Limb (tissue), 2 donors: ENCODE results near the gene SOHLH2.

Source experiments
- DNase-seq, 2 donors: peaks; one replicate each; pipeline ENCODE4 v3.0.0-alpha.2; 2016; ENCODE audit errors: extremely low spot score in 2 of 2

Gene SOHLH2

GRCh38 chr13:36214163-36214921 lies at the start of gene SOHLH2:
SOHLH2 (minus strand) TSS chr13:36214556; CDS start chr13:36214526, 30 bp downstream.
- DNase-seq, result no peak

DNA sequence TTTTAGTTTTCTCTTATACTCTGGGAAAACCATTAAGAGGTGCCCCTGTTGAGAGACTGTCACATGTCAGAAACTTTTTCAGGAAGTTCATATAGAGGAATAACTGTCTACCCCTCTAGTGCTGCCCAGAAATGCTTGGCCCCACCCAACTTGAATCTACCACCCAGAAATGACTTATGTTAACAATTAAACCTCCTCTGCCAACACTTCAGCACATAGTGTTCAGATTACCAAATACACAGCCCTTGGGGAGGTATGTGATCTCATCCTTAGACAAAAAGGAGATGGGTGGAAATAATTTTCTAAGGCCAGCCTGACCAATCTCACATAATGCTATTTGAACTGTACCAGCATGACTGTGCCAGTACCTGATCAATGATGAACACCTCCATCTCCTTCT lies 47.6 kb upstream of the SOHLH2 start:
- no peak for DNase-seq

DNA sequence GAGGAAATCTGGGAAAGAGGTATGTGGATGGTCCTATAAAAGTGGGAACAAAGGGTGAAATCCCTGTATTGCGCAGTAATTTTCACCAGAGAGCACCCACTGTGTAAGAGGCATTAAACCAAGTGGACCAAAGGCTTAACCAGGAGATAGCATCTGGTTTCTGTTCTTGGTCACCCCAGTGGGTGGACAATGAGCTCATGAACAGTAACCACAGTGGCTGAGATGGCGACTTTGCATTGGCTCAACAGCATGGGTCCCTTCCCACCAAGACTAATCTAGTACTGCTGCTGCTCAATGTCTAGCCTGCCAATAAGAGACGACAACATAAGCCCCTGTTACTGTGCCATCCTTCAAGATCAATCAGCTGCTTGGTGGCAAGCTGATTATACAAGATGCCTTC lies 46.7 kb upstream of the SOHLH2 start:
- no peak for DNase-seq

DNA sequence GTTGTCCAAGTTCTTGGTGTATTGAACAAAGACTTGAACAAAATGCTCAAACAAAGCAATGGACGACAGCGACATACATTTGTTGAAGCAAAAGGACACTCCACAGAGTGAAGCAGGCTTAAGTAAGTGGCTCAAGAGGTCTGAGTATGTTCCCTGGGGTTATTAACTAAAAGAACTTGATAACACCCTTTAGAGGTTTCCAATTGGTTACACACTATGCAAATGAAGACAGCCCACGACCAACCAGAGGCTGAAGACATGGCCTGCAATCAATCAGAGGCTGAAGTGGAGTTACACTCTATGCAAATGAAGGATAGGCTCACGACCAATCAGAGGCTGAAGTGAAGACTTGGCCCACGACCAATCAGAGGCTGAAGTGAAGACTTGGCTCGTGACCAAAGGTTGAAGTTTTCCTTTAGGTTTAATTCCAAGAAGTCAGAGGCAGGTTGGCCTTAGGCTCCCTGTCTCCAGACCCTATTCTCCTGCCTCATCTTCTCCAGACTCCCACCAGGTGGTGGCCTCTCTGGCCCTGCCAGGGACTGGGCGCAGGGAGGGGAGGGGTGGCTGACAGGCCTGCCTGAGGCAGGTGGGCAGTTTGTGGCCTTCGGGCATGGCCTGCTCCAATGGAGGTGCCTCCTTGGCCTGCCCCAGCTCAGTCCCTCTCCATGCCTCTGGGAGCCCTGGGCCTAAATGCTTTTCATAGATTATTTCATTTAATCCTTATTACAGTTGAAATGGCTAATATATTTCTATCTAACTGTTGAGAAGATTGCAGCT lies 45.2 kb upstream of the SOHLH2 start:
- DNase-seq, result no peak

- DNase-seq, result no peak
Measured at GRCh38 chr13:36258831-36259230, 44.5 kb upstream of the SOHLH2 start.

- no peak for DNase-seq
Measured at GRCh38 chr13:36251526-36251925, 37.2 kb upstream of the SOHLH2 start.

DNA sequence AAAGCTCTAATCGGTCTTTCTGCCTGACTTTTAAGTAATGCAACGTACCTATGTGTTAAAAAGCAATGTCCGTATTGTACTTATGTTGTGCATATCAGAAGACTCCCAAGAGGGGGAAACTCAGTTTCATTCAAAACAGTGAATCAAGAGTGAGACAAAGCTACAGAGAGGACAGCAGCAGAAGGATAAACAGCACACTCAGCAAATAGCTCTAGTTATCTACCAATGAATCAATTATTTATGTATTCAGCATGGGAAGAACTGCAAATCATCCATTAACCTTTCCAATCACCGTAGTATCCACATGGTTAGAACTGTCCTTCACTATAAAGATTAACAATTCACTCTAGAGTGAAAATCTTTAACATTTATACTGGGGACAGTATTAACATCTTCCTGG lies 36.7 kb upstream of the SOHLH2 start:
- no peak for DNase-seq

GRCh38 chr13:36248700-36249099 lies 34.3 kb upstream of the SOHLH2 start:
- DNase-seq, result no peak

DNA sequence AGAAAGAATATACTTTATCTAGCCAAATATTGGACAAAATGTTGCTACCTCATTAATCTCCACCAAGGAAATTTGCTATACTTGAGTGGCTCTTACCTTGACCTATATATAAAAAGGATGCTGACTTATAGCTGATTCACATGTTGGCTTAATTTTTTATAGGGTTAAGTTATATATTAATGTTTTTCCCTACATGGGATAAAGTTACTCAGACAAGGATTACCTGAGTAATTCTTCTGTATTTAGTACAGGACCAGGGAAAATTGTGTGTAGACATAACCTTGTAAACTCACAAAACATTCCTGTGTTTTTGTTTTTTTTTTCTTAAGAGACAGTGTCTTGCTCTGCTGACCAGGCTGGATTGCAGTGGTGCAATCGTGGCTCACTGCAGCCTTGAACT lies 30.6 kb upstream of the SOHLH2 start:
- no peak for DNase-seq

DNA sequence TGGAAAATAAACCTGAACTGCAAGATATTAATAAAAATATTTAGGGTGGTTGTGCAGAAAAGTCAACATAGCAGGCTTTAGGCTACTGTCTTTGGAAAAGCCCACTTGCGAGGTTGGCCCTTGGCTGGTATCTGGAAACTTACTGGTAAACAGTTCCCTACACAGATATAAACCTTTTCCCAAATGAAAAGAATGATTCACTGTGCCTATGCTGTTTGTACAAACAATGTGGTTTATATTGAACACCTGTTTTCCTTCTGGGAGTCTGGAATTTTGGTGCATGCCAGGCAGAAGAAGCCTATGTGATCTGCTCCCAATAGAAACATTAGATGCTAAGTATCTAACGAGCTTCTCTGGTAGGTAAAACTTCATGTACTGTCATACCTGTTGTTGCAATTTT lies 29.7 kb upstream of the SOHLH2 start:
- no peak for DNase-seq

GRCh38 chr13:36242761-36243160 lies 28.4 kb upstream of the SOHLH2 start:
- no peak for DNase-seq

- DNase-seq, result no peak
Measured at GRCh38 chr13:36231236-36231635, 16.9 kb upstream of the SOHLH2 start.

DNA sequence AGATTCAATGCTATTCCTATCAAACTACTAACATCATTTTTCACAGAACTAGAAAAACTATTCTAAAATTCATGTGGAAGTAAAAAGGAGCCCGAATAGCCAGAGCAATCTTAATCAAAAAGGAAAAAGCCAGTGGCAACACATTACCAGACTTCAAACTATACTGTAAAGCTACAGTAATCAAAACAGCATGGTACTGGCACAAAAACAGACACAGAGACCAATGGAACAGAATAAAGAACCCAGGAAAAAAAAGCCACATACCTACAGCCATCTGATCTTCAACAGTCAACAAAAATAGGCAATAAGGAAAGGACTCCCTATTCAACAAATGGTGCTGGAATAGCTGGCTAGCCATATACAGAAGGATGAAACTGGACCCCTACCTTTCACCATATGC lies 10.4 kb upstream of the SOHLH2 start:
- DNase-seq, result no peak

- no peak for DNase-seq
Measured at GRCh38 chr13:36219883-36220282, 5.5 kb upstream of the SOHLH2 start.

GRCh38 chr13:36217456-36217855 lies 3.1 kb upstream of the SOHLH2 start:
- no peak for DNase-seq

DNA sequence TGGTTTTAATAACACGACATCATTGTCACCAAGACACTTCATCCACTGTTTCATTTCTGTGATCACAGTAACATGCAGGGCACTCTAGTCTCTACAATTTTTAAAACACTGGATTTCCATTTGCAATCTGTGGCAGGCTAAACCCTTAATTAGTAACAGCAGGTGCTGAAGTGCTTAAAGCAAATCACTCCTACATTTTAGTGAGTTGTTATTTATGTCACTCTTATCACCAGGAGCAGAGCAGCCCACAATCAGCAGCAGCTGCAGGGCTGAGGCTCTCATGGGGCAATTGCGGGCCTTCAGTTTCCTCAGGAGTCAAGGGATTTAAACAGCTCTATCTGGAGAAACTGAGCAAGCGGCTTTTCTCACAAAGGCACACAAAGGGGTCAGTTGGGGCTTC lies 1.6 kb downstream of the SOHLH2 start:
- DNase-seq, result peak in 1 of 2 donors; percentile 35

DNA sequence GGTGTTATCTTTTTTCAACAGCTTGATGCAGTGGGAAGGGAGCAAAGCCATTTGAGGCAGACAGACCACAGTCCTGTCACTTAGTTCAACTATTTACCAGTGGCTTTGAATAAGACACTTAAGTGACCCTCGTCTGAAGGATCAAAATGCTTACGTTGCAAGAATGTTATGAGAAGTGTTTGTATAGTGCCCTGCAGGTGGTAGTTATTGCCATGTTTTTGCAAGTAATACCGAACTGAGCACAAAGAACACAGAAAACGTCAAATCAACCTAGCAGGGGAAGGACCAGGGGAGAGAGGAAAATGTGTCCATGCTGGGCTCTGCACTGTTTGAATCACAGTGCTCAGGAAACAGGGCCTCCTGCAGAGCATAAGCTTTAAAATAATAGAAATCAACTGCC lies 2.8 kb downstream of the SOHLH2 start:
- DNase-seq, result no peak

GRCh38 chr13:36210738-36211137 lies 3.6 kb downstream of the SOHLH2 start:
- DNase-seq, result no peak

- DNase-seq, result no peak
Measured at GRCh38 chr13:36207672-36208071, 6.7 kb downstream of the SOHLH2 start.

DNA sequence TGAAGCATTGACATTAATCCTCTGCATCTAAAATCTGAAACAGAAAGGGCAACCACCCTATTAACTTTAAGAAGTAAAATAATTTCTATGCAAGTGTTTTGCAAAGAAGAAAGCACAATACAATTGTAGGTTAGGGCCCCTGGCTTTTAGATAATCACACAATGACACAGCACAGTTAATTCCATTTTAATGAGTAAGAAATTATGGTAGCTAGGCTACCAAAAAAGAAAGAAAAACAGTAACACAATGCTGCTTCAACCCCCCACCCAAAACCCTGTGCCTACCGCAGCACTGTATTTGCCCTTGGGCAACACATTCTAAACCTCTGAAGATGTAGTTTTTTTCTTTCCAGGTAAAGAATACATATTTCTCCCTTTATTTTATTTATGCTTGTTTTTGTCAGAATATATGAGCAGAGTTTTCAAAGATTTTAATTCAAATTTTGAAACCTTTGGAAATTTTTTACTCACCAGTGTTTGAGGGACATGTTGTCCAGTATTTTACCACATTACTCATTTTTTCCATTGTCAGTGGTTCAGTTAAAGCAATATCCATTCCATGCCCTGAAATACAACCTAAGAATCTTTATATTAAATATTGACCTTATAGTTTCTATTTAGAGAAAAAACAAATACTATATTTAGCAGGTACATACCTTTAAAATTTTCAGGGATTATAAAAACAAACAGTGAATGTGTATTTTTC lies 21.1 kb downstream of the SOHLH2 start:
- DNase-seq, result no peak

DNA sequence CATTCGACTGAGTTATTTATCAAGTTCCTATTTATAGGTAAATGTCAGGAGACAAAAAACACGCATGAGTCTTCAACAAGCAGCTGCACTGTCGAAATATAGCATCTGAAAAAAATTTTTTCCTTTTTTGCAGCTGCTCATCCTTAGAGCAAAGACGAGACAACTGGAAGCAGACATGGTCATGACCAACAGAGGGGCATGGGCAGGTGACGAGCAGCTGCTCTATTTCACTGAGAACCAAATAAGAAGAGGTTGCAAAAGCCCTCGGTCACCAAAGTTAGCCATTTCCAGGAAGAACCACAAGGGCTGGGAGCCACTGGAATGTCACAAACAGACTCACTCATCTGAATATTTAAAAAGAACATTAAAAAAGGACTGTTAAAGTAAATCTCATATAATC lies 22.2 kb downstream of the SOHLH2 start:
- DNase-seq, result peak in 1 of 2 donors; percentile 45

DNA sequence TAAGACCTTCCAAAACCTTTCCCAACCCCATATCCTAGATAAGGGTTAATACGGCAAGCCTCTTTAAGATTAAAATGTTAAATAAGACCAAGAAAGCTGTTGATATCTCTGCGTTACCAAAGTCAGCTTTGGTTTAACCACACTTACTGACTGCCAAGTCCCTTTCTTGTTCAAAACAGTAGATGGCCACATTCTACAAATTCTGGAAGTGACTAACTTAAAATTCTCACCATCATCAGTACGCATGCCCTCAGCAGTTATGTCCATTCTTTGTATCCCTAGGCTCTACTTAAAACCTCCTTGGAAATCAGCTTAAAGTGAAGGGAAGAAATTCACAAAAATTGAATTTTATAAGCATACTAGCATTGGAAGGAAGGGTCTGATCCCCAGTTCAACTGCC lies 23.6 kb downstream of the SOHLH2 start:
- DNase-seq, result no peak
